H9 (cell line): ENCODE data around the gene TNFSF8. TPM values are rescaled to one million over a fixed set of nuclear protein-coding genes. Genes with fewer than 3 reads are reported as not detected.

Source experiments
- DNase-seq: peaks from one replicate; pipeline ENCODE4 v3.0.0-alpha.2; 2017
- H2AFZ ChIP-seq: one replicate; pipeline ENCODE4 v1.6.1; 2013; ENCODE audit warnings: mild to moderate bottlenecking, low read length, control low read depth, moderate library complexity
- H2AK5ac ChIP-seq: 2 replicates; pipeline ENCODE4 v1.6.1; 2013; ENCODE audit warnings: low read length, control low read depth, mixed read lengths; ENCODE audit not compliant: insufficient read length
- H2BK120ac ChIP-seq: one replicate; pipeline ENCODE4 v1.6.1; 2013; ENCODE audit warnings: low read depth, mild to moderate bottlenecking, low read length, control low read depth, inconsistent platforms; ENCODE audit not compliant: poor library complexity, severe bottlenecking
- H2BK12ac ChIP-seq: 2 replicates; pipeline ENCODE4 v1.6.1; 2013; ENCODE audit warnings: low read length, control low read depth, mixed read lengths, low read depth; ENCODE audit not compliant: insufficient read length
- H2BK15ac ChIP-seq: 2 replicates; pipeline ENCODE4 v1.6.1; 2013; ENCODE audit warnings: low read depth, low read length, control low read depth
- H2BK20ac ChIP-seq: one replicate; pipeline ENCODE4 v1.6.1; 2013; ENCODE audit warnings: low read depth, mild to moderate bottlenecking, low read length, control low read depth, inconsistent platforms; ENCODE audit not compliant: poor library complexity, severe bottlenecking
- H2BK5ac ChIP-seq: 2 replicates; pipeline ENCODE4 v1.6.1; 2013; ENCODE audit warnings: low read length, control low read depth, mixed read lengths; ENCODE audit not compliant: insufficient read length
- H3K14ac ChIP-seq: 2 replicates; pipeline ENCODE4 v1.6.1; 2013; ENCODE audit warnings: low read length, control low read depth; ENCODE audit not compliant: insufficient read depth
- H3K18ac ChIP-seq: 2 replicates; pipeline ENCODE4 v1.6.1; 2013; ENCODE audit warnings: low read depth, mild to moderate bottlenecking, mixed read lengths, low read length, control low read depth; ENCODE audit not compliant: insufficient read length
- H3K23ac ChIP-seq: 2 replicates; pipeline ENCODE4 v1.6.1; 2013; ENCODE audit warnings: low read length, control low read depth, mixed read lengths, low read depth; ENCODE audit not compliant: insufficient read length
- H3K23me2 ChIP-seq: 2 replicates; pipeline ENCODE4 v1.6.1; 2013; ENCODE audit warnings: low read depth, mild to moderate bottlenecking, mixed read lengths, low read length, control low read depth; ENCODE audit not compliant: insufficient read length, poor library complexity, severe bottlenecking
- H3K27ac ChIP-seq: 2 replicates; pipeline ENCODE4 v1.5.1; 2013; ENCODE audit warnings: low read length, control low read depth, mixed read lengths, low read depth; ENCODE audit not compliant: insufficient read length
- H3K27me3 ChIP-seq: 2 replicates; pipeline ENCODE4 v1.6.1; 2013; ENCODE audit warnings: low read length, control low read depth, inconsistent platforms; ENCODE audit not compliant: insufficient read depth
- H3K4ac ChIP-seq: 2 replicates; pipeline ENCODE4 v1.6.1; 2013; ENCODE audit warnings: low read depth, mild to moderate bottlenecking, control low read depth, inconsistent platforms, low read length, moderate library complexity
- H3K4me1 ChIP-seq: 2 replicates; pipeline ENCODE4 v1.6.1; 2013; ENCODE audit warnings: low read length, control low read depth, inconsistent platforms; ENCODE audit not compliant: insufficient read depth
- H3K4me2 ChIP-seq: 2 replicates; pipeline ENCODE4 v1.6.1; 2013; ENCODE audit warnings: low read length, control low read depth, mixed read lengths; ENCODE audit not compliant: insufficient read length, insufficient read depth
- H3K56ac ChIP-seq: 2 replicates; pipeline ENCODE4 v1.6.1; 2013; ENCODE audit warnings: low read depth, mild to moderate bottlenecking, mixed read lengths, low read length, control low read depth; ENCODE audit not compliant: insufficient read length
- H3K79me1 ChIP-seq: 2 replicates; pipeline ENCODE4 v1.6.1; 2013; ENCODE audit warnings: low read depth, mild to moderate bottlenecking, moderate library complexity, low read length, control low read depth, inconsistent platforms; ENCODE audit not compliant: insufficient read depth, poor library complexity, severe bottlenecking
- H3K79me2 ChIP-seq: 2 replicates; pipeline ENCODE4 v1.6.1; 2013; ENCODE audit warnings: low read length, control low read depth, inconsistent platforms; ENCODE audit not compliant: insufficient read depth
- H3K9ac ChIP-seq: 2 replicates; pipeline ENCODE4 v1.6.1; 2013; ENCODE audit warnings: low read length, control low read depth, mixed read lengths; ENCODE audit not compliant: insufficient read length; ENCODE audit errors: extremely low read depth
- H3K9me3 ChIP-seq: one replicate; pipeline ENCODE4 v1.6.1; 2013; ENCODE audit warnings: low read depth, low read length, inconsistent platforms; ENCODE audit not compliant: control insufficient read depth
- H3T11ph ChIP-seq: one replicate; pipeline ENCODE4 v1.6.1; 2013; ENCODE audit warnings: mild to moderate bottlenecking, low read length, control low read depth, inconsistent platforms
- H4K20me1 ChIP-seq: one replicate; pipeline ENCODE4 v1.6.1; 2013; ENCODE audit not compliant: control insufficient read depth, insufficient read length, insufficient read depth
- H4K5ac ChIP-seq: 2 replicates; pipeline ENCODE4 v1.6.1; 2013; ENCODE audit warnings: low read depth, mild to moderate bottlenecking, mixed read lengths, low read length, control low read depth; ENCODE audit not compliant: insufficient read length
- H4K8ac ChIP-seq: replicated peaks from 2 replicates; pipeline ENCODE4 v1.6.1; 2013; ENCODE audit warnings: low read length, control low read depth, mixed read lengths, low read depth; ENCODE audit not compliant: insufficient read length
- H4K91ac ChIP-seq: 2 replicates; pipeline ENCODE4 v1.6.1; 2013; ENCODE audit warnings: low read depth, mild to moderate bottlenecking, moderate library complexity, mixed read lengths, low read length, control low read depth; ENCODE audit not compliant: insufficient read length
- H3K27ac Mint-ChIP-seq, 3 experiments: 2 replicates in 2 of 3; 3 replicates in 1 of 3; pipeline ENCODE4 v1.8.0; 2020 to 2021; ENCODE audit warnings: mixed read lengths in 3 of 3, mild to moderate bottlenecking in 1 of 3, moderate library complexity in 1 of 3
- H3K27me3 Mint-ChIP-seq: 2 replicates; pipeline ENCODE4 v1.8.0; 2021; ENCODE audit warnings: low read depth, mild to moderate bottlenecking, moderate library complexity, mixed read lengths
- H3K36me3 Mint-ChIP-seq, 3 experiments: 2 replicates in 2 of 3; 3 replicates in 1 of 3; pipeline ENCODE4 v1.8.0; 2020 to 2021; ENCODE audit warnings: low read depth in 3 of 3, mixed read lengths in 3 of 3; ENCODE audit not compliant: insufficient read depth in 1 of 3
- H3K4me1 Mint-ChIP-seq, 2 experiments: 2 replicates each; pipeline ENCODE4 v1.8.0; 2020; ENCODE audit warnings: mixed read lengths in 2 of 2
- H3K4me3 Mint-ChIP-seq, 2 experiments: 2 replicates in 1 of 2; 3 replicates in 1 of 2; pipeline ENCODE4 v1.8.0; 2020 to 2021; ENCODE audit warnings: mild to moderate bottlenecking in 2 of 2, mixed read lengths in 2 of 2, moderate library complexity in 1 of 2
- H3K9me3 Mint-ChIP-seq, 2 experiments: 2 replicates in 1 of 2; 3 replicates in 1 of 2; pipeline ENCODE4 v1.8.0; 2020; ENCODE audit warnings: mild to moderate bottlenecking in 2 of 2, mixed read lengths in 2 of 2, moderate library complexity in 1 of 2
- WGBS: extraction: QIAGEN DNeasy Blood & Tissue Kit; methylation state at CpG from one replicate; pipeline ENCODE4 v1.1.7; 2013; ENCODE audit warnings: missing lambda C conversion rate, low lambda C conversion rate, mixed read lengths; ENCODE audit not compliant: insufficient read length; ENCODE audit errors: extremely low coverage; 5-methylcytosine and 5-hydroxymethylcytosine counted together
- total RNA-seq: library from RNA; stranded (reverse); gene quantifications from 2 replicates; pipeline ENCODE4 v1.2.1, GENCODE V29; 2021
- TF ChIP-seq, protein P1 (sequence below): fragments of 200-600 bp; sonication (generic); conservative IDR thresholded peaks from 3 replicates; pipeline ENCODE4 v1.8.0; 2021; ENCODE audit warnings: antibody characterized with exemption, mild to moderate bottlenecking

Gene TNFSF8
- total RNA-seq, 1 experiment from 2014 or later: not detected

- Histone ChIP-seq H2BK5ac (no peak overlapping the region), H4K8ac (no peak overlapping the region), H2AK5ac (no peak overlapping the region), H3K9me3 (no peaks in the 10 kb centered on the region), H3K18ac (no peak overlapping the region), H3K27me3 (peaks cover 8% of the 10 kb centered on the region; the same call in 1 of the 2 replicates), H2AFZ (no peak overlapping the region), H2BK120ac (no peak overlapping the region), H3K23me2 (no peaks in the 10 kb centered on the region), H3K27ac (no peak overlapping the region), H3K56ac (no peak overlapping the region), H3T11ph (no peak overlapping the region), H3K14ac (no peak overlapping the region), H3K4me1 (no peaks in the 10 kb centered on the region), H4K20me1 (no peaks in the 10 kb centered on the region), H4K91ac (no peak overlapping the region), H2BK15ac (no peak overlapping the region), H3K4ac (no peak overlapping the region), H3K79me1 (no peaks in the 10 kb centered on the region), H3K79me2 (no peaks in the 10 kb centered on the region), H2BK12ac (no peak overlapping the region), H3K23ac (no peak overlapping the region), H2BK20ac (no peak overlapping the region), H3K9ac (no peak overlapping the region), H3K4me2 (no peak overlapping the region), H4K5ac (no peak overlapping the region)
- Mint-ChIP-seq H3K4me3 (no peak overlapping the region), H3K27ac (no peak overlapping the region), H3K4me1 (peaks cover 15 to 26% of the 10 kb centered on the region in 2 experiments), H3K9me3 (no peaks in the 10 kb centered on the region), H3K27me3 (peaks cover 68% of the 10 kb centered on the region), H3K36me3 (no peaks in the 10 kb centered on the region)
- no peak for DNase-seq
- TF ChIP-seq, protein P1, sequence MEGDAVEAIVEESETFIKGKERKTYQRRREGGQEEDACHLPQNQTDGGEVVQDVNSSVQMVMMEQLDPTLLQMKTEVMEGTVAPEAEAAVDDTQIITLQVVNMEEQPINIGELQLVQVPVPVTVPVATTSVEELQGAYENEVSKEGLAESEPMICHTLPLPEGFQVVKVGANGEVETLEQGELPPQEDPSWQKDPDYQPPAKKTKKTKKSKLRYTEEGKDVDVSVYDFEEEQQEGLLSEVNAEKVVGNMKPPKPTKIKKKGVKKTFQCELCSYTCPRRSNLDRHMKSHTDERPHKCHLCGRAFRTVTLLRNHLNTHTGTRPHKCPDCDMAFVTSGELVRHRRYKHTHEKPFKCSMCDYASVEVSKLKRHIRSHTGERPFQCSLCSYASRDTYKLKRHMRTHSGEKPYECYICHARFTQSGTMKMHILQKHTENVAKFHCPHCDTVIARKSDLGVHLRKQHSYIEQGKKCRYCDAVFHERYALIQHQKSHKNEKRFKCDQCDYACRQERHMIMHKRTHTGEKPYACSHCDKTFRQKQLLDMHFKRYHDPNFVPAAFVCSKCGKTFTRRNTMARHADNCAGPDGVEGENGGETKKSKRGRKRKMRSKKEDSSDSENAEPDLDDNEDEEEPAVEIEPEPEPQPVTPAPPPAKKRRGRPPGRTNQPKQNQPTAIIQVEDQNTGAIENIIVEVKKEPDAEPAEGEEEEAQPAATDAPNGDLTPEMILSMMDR: no peak
- WGBS: no CpG with 5 or more reads among the region's 4 CpGs
Measured at GRCh38 chr9:114910541-114910940, 19.9 kb downstream of the TNFSF8 start.
